ENCODE data around the gene BMP2K. TPM values are rescaled to one million over a fixed set of nuclear protein-coding genes. Genes with fewer than 3 reads are reported as not detected.

The BMP2K gene
- total RNA-seq, 2 experiments from 2014 or later, result 43.4 to 61.1 TPM

DNA sequence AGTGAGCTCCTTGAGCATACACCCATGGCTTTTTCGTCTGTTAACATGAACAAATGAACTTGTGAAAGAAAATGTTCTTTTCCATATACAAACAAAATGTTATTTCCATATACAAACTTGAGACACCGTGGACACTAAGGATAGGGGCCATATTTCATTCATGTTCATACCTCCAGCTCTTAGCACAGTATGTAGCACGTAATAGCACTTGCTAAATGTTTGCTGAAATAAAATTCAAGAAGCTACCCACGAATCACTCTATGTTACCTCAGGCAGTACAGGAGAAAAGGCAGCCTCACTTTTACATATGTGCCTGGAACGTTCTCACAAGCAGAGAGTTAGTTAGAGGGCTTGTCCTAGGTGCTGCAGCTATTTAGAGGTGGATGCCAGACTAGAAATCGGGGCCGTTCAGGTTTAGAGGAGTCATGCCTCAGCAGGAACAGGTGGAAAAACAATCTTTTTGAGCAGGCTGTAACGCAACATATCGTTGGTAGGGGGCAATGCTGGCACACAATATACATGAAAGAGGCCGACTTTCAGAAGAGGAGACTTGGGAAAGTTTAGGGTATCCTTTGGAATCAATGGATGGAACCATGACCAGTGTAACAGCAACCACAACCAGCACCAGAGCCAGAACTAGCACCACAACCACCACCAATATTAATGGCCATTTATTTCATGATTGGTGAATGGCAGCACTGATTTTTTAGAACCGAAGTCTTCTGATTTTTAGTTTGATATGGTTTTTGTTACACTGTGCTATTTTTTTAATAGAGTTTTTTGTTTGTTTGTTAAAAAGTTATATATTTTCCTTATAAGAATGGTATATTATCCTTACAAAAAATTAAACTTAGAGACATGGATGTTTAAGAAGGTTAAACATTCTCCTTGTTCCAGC is 177.9 kb downstream of the BMP2K start:
- ChIA-PET CTCF (ENCODE audit: unreplicated experiment) (no interaction called here), POLR2A (interaction anchor here (0.7 kb wide), 1 partner anchor 18 kb away, joined by 3 read pairs; no protein-coding TSS in a partner anchor)
- H2AFZ ChIP-seq (ENCODE audit: low read length), result no peak overlapping the region
- H3K4me1 ChIP-seq (ENCODE audit: insufficient read depth, low read length, poor library complexity, severe bottlenecking), result no peaks in the 10 kb centered on the region
- no peaks in the 10 kb centered on the region for H3K9me2 ChIP-seq (ENCODE audit: insufficient read depth, low read length)
- no peak overlapping the region for H3K27ac ChIP-seq (ENCODE audit: low read depth, low read length, poor library complexity, severe bottlenecking)
- peak; percentile 40 for DNase-seq (ENCODE audit: low spot score)
- H3K9me3 ChIP-seq (ENCODE audit: low read length), result no peaks in the 10 kb centered on the region
- H3K4me3 ChIP-seq (ENCODE audit: low read depth, low read length, poor library complexity, severe bottlenecking), result no peak overlapping the region
- intact Hi-C loops (cut with micrococcal nuclease; ENCODE audit: unreplicated experiment), result loop anchor here (5.0 kb wide), 1 partner anchor 1263 kb away; no protein-coding TSS in a partner anchor
- no peaks in the 10 kb centered on the region for H3K36me3 ChIP-seq (ENCODE audit: insufficient read depth, low read length)
- BruUV-seq (replicated peaks), result no TSS peak
- H3K4me2 ChIP-seq (ENCODE audit: low read length), result no peak overlapping the region
- H3K79me2 ChIP-seq (ENCODE audit: insufficient read depth, low read depth, low read length), result no peaks in the 10 kb centered on the region
- TF ChIP-seq EZH2phosphoT487 (IDR thresholded peaks at IDR 0.05; ENCODE audit: borderline replicate concordance, low read depth, low read length), result no peak
- TF ChIP-seq, protein P1, sequence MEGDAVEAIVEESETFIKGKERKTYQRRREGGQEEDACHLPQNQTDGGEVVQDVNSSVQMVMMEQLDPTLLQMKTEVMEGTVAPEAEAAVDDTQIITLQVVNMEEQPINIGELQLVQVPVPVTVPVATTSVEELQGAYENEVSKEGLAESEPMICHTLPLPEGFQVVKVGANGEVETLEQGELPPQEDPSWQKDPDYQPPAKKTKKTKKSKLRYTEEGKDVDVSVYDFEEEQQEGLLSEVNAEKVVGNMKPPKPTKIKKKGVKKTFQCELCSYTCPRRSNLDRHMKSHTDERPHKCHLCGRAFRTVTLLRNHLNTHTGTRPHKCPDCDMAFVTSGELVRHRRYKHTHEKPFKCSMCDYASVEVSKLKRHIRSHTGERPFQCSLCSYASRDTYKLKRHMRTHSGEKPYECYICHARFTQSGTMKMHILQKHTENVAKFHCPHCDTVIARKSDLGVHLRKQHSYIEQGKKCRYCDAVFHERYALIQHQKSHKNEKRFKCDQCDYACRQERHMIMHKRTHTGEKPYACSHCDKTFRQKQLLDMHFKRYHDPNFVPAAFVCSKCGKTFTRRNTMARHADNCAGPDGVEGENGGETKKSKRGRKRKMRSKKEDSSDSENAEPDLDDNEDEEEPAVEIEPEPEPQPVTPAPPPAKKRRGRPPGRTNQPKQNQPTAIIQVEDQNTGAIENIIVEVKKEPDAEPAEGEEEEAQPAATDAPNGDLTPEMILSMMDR (conservative IDR thresholded peaks at IDR 0.05; ENCODE audit: low read length), result peak; percentile 78
- no peaks in the 10 kb centered on the region for H4K20me1 ChIP-seq (ENCODE audit: insufficient read depth, low read length)

DNA sequence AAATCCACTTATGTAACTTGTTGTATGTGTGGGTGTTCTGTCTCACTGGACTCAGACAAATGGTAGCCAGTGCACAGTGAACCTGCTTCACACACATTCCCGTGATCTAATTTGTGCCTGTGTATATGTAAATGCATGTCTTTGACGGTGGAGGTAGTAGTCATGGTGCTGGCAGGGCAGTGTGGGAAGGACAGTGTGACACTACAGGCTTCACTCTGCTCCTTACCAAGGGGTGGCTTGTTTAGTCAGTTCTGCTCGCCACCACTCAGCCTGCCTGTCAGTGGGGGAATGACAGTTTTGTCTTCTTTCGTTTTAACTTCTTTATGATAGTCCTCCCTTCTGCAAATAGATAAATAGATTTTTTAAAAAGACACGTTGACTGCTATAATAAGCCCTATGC is 180.8 kb downstream of the BMP2K start:
- H3K36me3 ChIP-seq (ENCODE audit: insufficient read depth, low read length), result no peaks in the 10 kb centered on the region
- intact Hi-C loops (cut with micrococcal nuclease; ENCODE audit: unreplicated experiment), result no loop called here
- H3K4me1 ChIP-seq (ENCODE audit: insufficient read depth, low read length, poor library complexity, severe bottlenecking), result no peaks in the 10 kb centered on the region
- TF ChIP-seq EZH2phosphoT487 (IDR thresholded peaks at IDR 0.05; ENCODE audit: borderline replicate concordance, low read depth, low read length), result no peak
- TF ChIP-seq, protein P1 (conservative IDR thresholded peaks at IDR 0.05; ENCODE audit: low read length), result no peak
- no peaks in the 10 kb centered on the region for H3K79me2 ChIP-seq (ENCODE audit: insufficient read depth, low read depth, low read length)
- no peak for DNase-seq (ENCODE audit: low spot score)
- H3K9me2 ChIP-seq (ENCODE audit: insufficient read depth, low read length), result no peaks in the 10 kb centered on the region
- ChIA-PET CTCF (ENCODE audit: unreplicated experiment) (no interaction called here), POLR2A (no interaction called here)
- H2AFZ ChIP-seq (ENCODE audit: low read length), result no peak overlapping the region
- H3K4me2 ChIP-seq (ENCODE audit: low read length), result no peak overlapping the region
- BruUV-seq (replicated peaks), result no TSS peak
- no peaks in the 10 kb centered on the region for H4K20me1 ChIP-seq (ENCODE audit: insufficient read depth, low read length)
- no peak overlapping the region for H3K4me3 ChIP-seq (ENCODE audit: low read depth, low read length, poor library complexity, severe bottlenecking)
- H3K27ac ChIP-seq (ENCODE audit: low read depth, low read length, poor library complexity, severe bottlenecking), result no peak overlapping the region
- H3K9me3 ChIP-seq (ENCODE audit: low read length), result no peaks in the 10 kb centered on the region

DNA sequence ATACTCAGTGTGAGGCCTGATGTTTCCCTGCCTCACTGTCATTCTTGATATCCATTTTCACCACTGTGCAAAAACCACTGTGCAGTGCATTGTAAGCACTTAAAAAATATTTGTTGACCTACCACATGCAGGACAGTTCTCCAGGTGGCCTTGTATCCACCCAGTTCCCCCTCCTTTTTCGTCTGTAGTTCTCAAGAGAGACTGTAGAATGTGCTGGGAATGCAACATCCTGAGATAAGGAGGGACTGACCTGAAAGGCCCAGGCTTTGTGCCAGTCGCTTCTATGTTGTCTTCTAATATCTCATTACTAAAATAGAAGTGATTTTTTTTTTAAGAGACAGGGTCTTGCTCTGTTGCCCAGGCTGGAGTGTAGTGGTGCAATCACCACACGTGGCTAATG is 184.8 kb downstream of the BMP2K start:
- H3K79me2 ChIP-seq (ENCODE audit: insufficient read depth, low read depth, low read length), result no peaks in the 10 kb centered on the region
- H3K9me3 ChIP-seq (ENCODE audit: low read length), result no peaks in the 10 kb centered on the region
- no TSS peak for BruUV-seq (replicated peaks)
- H4K20me1 ChIP-seq (ENCODE audit: insufficient read depth, low read length), result no peaks in the 10 kb centered on the region
- H3K4me3 ChIP-seq (ENCODE audit: low read depth, low read length, poor library complexity, severe bottlenecking), result no peak overlapping the region
- TF ChIP-seq, protein P1 (conservative IDR thresholded peaks at IDR 0.05; ENCODE audit: low read length), result no peak
- no peak for TF ChIP-seq EZH2phosphoT487 (IDR thresholded peaks at IDR 0.05; ENCODE audit: borderline replicate concordance, low read depth, low read length)
- ChIA-PET CTCF (ENCODE audit: unreplicated experiment) (no interaction called here), POLR2A (interaction anchor here (0.5 to 1.2 kb wide), 3 partner anchors 15 to 817 kb away, joined by 3 to 5 read pairs (median 4); no protein-coding TSS in a partner anchor)
- intact Hi-C loops (cut with micrococcal nuclease; ENCODE audit: unreplicated experiment), result no loop called here
- no peaks in the 10 kb centered on the region for H3K9me2 ChIP-seq (ENCODE audit: insufficient read depth, low read length)
- no peaks in the 10 kb centered on the region for H3K4me1 ChIP-seq (ENCODE audit: insufficient read depth, low read length, poor library complexity, severe bottlenecking)
- H3K4me2 ChIP-seq (ENCODE audit: low read length), result no peak overlapping the region
- H3K27ac ChIP-seq (ENCODE audit: low read depth, low read length, poor library complexity, severe bottlenecking), result no peak overlapping the region
- no peaks in the 10 kb centered on the region for H3K36me3 ChIP-seq (ENCODE audit: insufficient read depth, low read length)
- DNase-seq (ENCODE audit: low spot score), result no peak
- H2AFZ ChIP-seq (ENCODE audit: low read length), result no peak overlapping the region
